Tibial nerve (tissue), 4 donors: Measurements from ENCODE around the gene PAIP2. TPM values are rescaled to one million over a fixed set of nuclear protein-coding genes. Genes with fewer than 3 reads are reported as not detected.

ENCODE experiments used
- DNase-seq, 2 donors: peaks; one replicate each; pipeline ENCODE4 v3.0.0-alpha.2; 2019; ENCODE audit warnings: low spot score in 2 of 2
- H3K27ac ChIP-seq, 4 donors: fragments of 200-600 bp; sonication (generic) in 3 of 4; one replicate each; pipeline ENCODE4 v1.5.1; 2017 to 2019; ENCODE audit warnings: mild to moderate bottlenecking in 1 of 4
- H3K27me3 ChIP-seq, 2 donors: fragments of 200-600 bp; sonication (generic) in 1 of 2; one replicate each; pipeline versions ENCODE4 v1.5.1 to v1.6.0; 2017 to 2019
- H3K36me3 ChIP-seq, 3 donors: fragments of 200-600 bp; sonication (generic); one replicate each; pipeline ENCODE4 v1.5.1; 2018 to 2019
- H3K4me1 ChIP-seq, 4 donors: fragments of 200-600 bp; sonication (generic) in 3 of 4; one replicate each; pipeline ENCODE4 v1.5.1; 2017 to 2019
- H3K4me3 ChIP-seq, 4 donors: fragments of 200-600 bp; sonication (generic) in 3 of 4; one replicate each; pipeline ENCODE4 v1.5.1; 2017 to 2019; ENCODE audit warnings: mild to moderate bottlenecking in 1 of 4, moderate library complexity in 1 of 4
- H3K9me3 ChIP-seq, 4 donors: fragments of 200-600 bp; sonication (generic) in 3 of 4; one replicate each; pipeline ENCODE4 v1.5.1; 2017 to 2019
- EP300 ChIP-seq, 2 donors: sonication (generic); formaldehyde crosslinking; IDR thresholded peaks; one replicate each; pipeline ENCODE4 v1.6.1; 2017; ENCODE audit warnings: antibody characterized with exemption in 2 of 2, mild to moderate bottlenecking in 1 of 2
- POLR2A ChIP-seq, 2 donors: fragments of 450-650 bp; IDR thresholded peaks; one replicate each; pipeline ENCODE4 v1.6.1; 2017; ENCODE audit warnings: antibody characterized with exemption in 2 of 2, mild to moderate bottlenecking in 2 of 2, moderate library complexity in 2 of 2
- WGBS, 2 donors: methylation state at CpG; one replicate each; pipeline ENCODE4 v1.1.5; 2018; 5-methylcytosine and 5-hydroxymethylcytosine counted together
- total RNA-seq, 4 donors: library from RNA; depleted of rRNA; stranded (reverse); fragments of >200 nt; gene quantifications; one replicate each; pipeline ENCODE4 v1.1.0, GENCODE V29; 2016
- TF ChIP-seq, protein P1 (sequence below), 5 experiments: fragments of 200-600 bp in 3 of 5; fragments of 450-650 bp in 2 of 5; sonication (generic) in 3 of 5; IDR thresholded peaks; one replicate each; pipeline ENCODE4 v1.5.1; 2016 to 2019; ENCODE audit warnings: antibody characterized with exemption in 5 of 5, mild to moderate bottlenecking in 3 of 5, moderate library complexity in 2 of 5

The PAIP2 gene
- total RNA-seq, 4 donors from 2014 or later: 70.6 to 99.2 (median 87.3) TPM

DNA sequence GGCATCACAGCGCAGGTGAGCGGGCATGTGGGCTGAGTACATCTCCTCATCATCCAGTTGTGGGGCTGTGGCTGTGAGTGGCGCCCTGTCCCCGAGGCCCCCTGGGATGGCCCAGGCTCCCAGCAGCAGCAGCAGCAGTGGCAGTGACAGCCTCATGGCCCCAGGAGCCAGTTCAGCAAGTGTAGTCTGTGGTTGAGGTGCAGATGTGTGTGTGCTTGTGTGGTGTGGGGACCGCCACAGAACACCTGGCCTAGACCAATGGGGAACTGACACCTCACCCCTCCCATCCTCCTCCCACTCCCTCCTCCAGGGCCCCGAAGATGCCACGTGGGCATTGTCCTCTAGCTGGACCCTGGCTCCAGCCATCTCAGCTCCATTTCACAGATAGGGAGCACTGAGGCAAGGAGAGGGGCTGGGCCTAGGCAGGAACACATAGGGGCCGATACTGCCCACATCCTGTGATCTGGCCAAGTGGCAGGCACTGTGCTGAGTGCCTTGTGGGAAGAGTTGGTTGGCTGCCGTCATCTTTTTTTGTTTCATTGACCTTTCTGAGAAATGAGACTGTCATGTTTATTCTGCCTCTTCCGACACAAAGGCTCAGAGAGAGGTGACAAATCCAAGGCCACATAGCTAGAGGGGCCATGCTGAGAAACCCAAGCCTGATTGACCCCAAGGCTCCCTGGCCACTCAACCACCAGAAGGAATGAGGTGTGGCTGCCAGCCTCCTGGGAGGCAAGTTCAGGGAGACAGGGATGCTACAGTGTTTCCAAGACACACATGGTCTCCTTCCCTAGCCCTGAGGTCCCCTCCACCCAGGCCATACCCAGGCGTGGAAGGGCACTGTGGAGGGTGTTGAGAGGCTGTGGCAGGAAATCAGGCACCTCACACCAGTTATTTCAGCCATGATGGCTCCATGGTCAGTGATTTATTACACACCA is 48.3 kb downstream of the PAIP2 start, which contains the start of gene MZB1:
Gene MZB1 (minus strand): TSS at position 213 of the 938 bp plus-strand sequence. CDS start 57 bp downstream, at position 156.
- H3K4me3 ChIP-seq: peak within 1 kb of the TSS in 1 of 4 donors; percentile 6
- peaks cover 0 to 42% (median 23%) of the 10 kb centered on the region in 4 donors for H3K4me1 ChIP-seq
- H3K27ac ChIP-seq: peak within 1 kb of the TSS in 2 of 4 donors; percentile 14 to 74
- no peaks in the 10 kb centered on the region for H3K9me3 ChIP-seq
- no peak for DNase-seq
- 69 to 74% methylated on average over 7 to 10 of the region's 11 CpGs for WGBS, 2 donors
- H3K36me3 ChIP-seq: no peaks in the 10 kb centered on the region
- peaks cover 0 to 25% of the 10 kb centered on the region in 2 donors for H3K27me3 ChIP-seq
- TF ChIP-seq, protein P1, sequence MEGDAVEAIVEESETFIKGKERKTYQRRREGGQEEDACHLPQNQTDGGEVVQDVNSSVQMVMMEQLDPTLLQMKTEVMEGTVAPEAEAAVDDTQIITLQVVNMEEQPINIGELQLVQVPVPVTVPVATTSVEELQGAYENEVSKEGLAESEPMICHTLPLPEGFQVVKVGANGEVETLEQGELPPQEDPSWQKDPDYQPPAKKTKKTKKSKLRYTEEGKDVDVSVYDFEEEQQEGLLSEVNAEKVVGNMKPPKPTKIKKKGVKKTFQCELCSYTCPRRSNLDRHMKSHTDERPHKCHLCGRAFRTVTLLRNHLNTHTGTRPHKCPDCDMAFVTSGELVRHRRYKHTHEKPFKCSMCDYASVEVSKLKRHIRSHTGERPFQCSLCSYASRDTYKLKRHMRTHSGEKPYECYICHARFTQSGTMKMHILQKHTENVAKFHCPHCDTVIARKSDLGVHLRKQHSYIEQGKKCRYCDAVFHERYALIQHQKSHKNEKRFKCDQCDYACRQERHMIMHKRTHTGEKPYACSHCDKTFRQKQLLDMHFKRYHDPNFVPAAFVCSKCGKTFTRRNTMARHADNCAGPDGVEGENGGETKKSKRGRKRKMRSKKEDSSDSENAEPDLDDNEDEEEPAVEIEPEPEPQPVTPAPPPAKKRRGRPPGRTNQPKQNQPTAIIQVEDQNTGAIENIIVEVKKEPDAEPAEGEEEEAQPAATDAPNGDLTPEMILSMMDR (IDR thresholded peaks at IDR 0.05): no peak
- TF ChIP-seq POLR2A (IDR thresholded peaks at IDR 0.05) (no peak), EP300 (IDR thresholded peaks at IDR 0.05) (no peak)

- Histone ChIP-seq H3K36me3 (no peaks in the 10 kb centered on the region), H3K9me3 (no peaks in the 10 kb centered on the region), H3K4me3 (no peak overlapping the region), H3K4me1 (peaks cover 0 to 47% (median 24%) of the 10 kb centered on the region in 4 donors), H3K27me3 (peaks cover 0 to 34% of the 10 kb centered on the region in 2 donors), H3K27ac (peak overlapping the region in 2 of 4 donors; percentile 14 to 74)
- no peak for DNase-seq
- 68 to 81% methylated on average over 10 of the region's 10 CpGs for WGBS, 2 donors
- TF ChIP-seq POLR2A (IDR thresholded peaks at IDR 0.05): no peak
- TF ChIP-seq, protein P1 (IDR thresholded peaks at IDR 0.05): no peak
- TF ChIP-seq EP300 (IDR thresholded peaks at IDR 0.05): no peak
These were observed 49.2 kb downstream of the PAIP2 start for GRCh38 chr5:139390639-139391569.

DNA sequence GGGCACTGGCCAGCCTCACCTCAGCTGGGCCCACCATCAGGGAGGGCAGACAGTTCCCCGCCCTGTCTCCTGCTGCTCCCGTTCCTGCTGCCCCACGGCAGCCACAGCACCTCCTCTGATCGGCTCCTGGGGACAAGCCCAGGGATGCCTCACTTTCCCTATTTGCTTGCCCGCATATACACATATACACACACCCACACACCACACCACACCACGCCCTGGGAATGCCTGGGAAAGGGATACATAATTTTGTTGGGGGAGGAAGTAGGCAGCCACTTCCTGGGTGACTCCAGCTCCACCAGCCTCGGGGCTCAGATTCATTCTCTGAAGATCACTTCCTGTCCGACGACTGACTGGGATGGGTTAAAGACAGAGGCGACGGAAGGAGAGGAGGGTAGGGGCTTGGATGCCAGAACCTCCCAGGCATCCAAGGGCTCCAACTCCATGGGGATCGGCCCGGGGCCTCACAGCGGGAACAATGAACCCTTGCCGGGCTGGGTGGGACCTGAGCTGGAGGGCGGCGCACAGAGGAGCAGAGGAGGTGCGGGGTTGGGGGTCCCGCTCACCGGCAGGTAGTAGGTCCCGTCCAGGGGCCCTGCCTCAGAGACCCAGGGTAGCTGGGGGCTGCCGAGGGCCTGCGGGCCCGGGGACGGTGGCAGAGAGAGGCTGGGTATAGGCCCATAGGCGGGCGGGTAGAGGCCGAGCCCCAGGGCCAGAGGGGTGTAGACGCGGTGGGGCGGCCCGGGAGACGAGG is 50.1 kb downstream of the PAIP2 start:
- no peak for TF ChIP-seq POLR2A (IDR thresholded peaks at IDR 0.05)
- TF ChIP-seq, protein P1 (IDR thresholded peaks at IDR 0.05): no peak
- no peak for TF ChIP-seq EP300 (IDR thresholded peaks at IDR 0.05)
- Histone ChIP-seq H3K27ac (peak overlapping the region in 1 of 4 donors; percentile 74), H3K4me3 (peak overlapping the region in 2 of 4 donors; percentile 53 to 57), H3K9me3 (no peaks in the 10 kb centered on the region), H3K4me1 (peaks cover 0 to 47% (median 24%) of the 10 kb centered on the region in 4 donors), H3K36me3 (no peaks in the 10 kb centered on the region), H3K27me3 (peaks cover 0 to 35% of the 10 kb centered on the region in 2 donors)
- 47 to 56% methylated on average over 27 to 30 of the region's 33 CpGs for WGBS, 2 donors
- no peak for DNase-seq

- H3K4me3 ChIP-seq: peak overlapping the region in 3 of 4 donors; percentile 26 to 57 (median 53)
- H3K4me1 ChIP-seq: peaks cover 0 to 47% (median 24%) of the 10 kb centered on the region in 4 donors
- H3K36me3 ChIP-seq: no peaks in the 10 kb centered on the region
- no peak for DNase-seq
- 5 to 13% methylated on average over 25 to 27 of the region's 36 CpGs for WGBS, 2 donors
- TF ChIP-seq, protein P1 (IDR thresholded peaks at IDR 0.05): peak in 1 of 5 experiments; percentile 63
- TF ChIP-seq POLR2A (IDR thresholded peaks at IDR 0.05): no peak
- TF ChIP-seq EP300 (IDR thresholded peaks at IDR 0.05): no peak
- peak overlapping the region in 1 of 4 donors; percentile 74 for H3K27ac ChIP-seq
- no peaks in the 10 kb centered on the region for H3K9me3 ChIP-seq
- H3K27me3 ChIP-seq: peaks cover 0 to 35% of the 10 kb centered on the region in 2 donors
These were observed 50.6 kb downstream of the PAIP2 start for GRCh38 chr5:139392324-139392677.
